Measurements from ENCODE around the gene PCDH1. TPM values are rescaled to one million over a fixed set of nuclear protein-coding genes. Genes with fewer than 3 reads are reported as not detected.

PCDH1 gene
- total and polyA plus RNA-seq, 2 donors (not counting 3 experiments of a cell fraction or from before 2014, with no cell fraction given) = 113 to 136 TPM

GRCh38 chr5:141902015-141902814, 24.0 kb upstream of the PCDH1 start:
- FAIRE-seq (no peak), DNase-seq (ENCODE audit: low read depth, low spot score) (no peak)
- Histone ChIP-seq H3K9me3 (replicated peaks; ENCODE audit: control insufficient read depth, insufficient read depth, low read length) (no peaks in the 10 kb centered on the region), H3K36me3 (ENCODE audit: control insufficient read depth in 2 of 2, extremely low read depth in 1 of 2, insufficient read depth in 2 of 2, low read length in 2 of 2) (no peaks in the 10 kb centered on the region), H3K4me3 (replicated peaks in 1 of 3; ENCODE audit: insufficient read depth in 1 of 3, low read depth in 1 of 3, low read length in 3 of 3) (no peak overlapping the region), H3K27me3 (ENCODE audit: control insufficient read depth in 2 of 2, insufficient read depth in 2 of 2, low read length in 2 of 2) (peaks cover 4 to 9% of the 10 kb centered on the region in 2 experiments), H3K4me1 (ENCODE audit: control insufficient read depth, extremely low read depth, insufficient read depth, low read length) (no peaks in the 10 kb centered on the region), H3K9me1 (replicated peaks; ENCODE audit: control insufficient read depth, extremely low read depth, insufficient read depth, low read length) (no peaks in the 10 kb centered on the region), H3K4me2 (ENCODE audit: insufficient read depth, low read length) (no peak overlapping the region), H3K9ac (replicated peaks; ENCODE audit: extremely low read depth, insufficient read depth, low read length) (no peak overlapping the region), H4K20me1 (replicated peaks; ENCODE audit: control insufficient read depth, extremely low read depth, insufficient read depth, low read length) (no peaks in the 10 kb centered on the region), H3K79me2 (ENCODE audit: control insufficient read depth, insufficient read depth, low read length) (no peaks in the 10 kb centered on the region), H3K27ac (ENCODE audit: insufficient read depth, low read depth, low read length) (no peak overlapping the region), H2AFZ (ENCODE audit: low read depth, low read length) (no peak overlapping the region)
- ChIA-PET CTCF (interaction anchor here (0.8 to 1.4 kb wide), 3 partner anchors 12 to 59 kb away, joined by 3 to 5 read pairs (median 5); no protein-coding TSS in a partner anchor), POLR2A (interaction anchor here (0.5 kb wide), 1 partner anchor 248 kb away, joined by 4 read pairs; no protein-coding TSS in a partner anchor)
- no TSS peak for BruUV-seq (replicated peaks)
- TF ChIP-seq MAX (IDR thresholded peaks at IDR 0.05; ENCODE audit: insufficient read depth, insufficient read length) = no peak
- no peak for TF ChIP-seq FOS (IDR thresholded peaks at IDR 0.05; ENCODE audit: borderline replicate concordance, insufficient read depth, low read length)
- TF ChIP-seq EZH2 (IDR thresholded peaks at IDR 0.05; ENCODE audit: borderline replicate concordance, low read depth, low read length, severe bottlenecking) = no peak
- no peak for TF ChIP-seq GATA2 (IDR thresholded peaks at IDR 0.05; ENCODE audit: insufficient read depth, insufficient read length, low read depth, low read length)
- no peak for TF ChIP-seq MYC (IDR thresholded peaks at IDR 0.05; ENCODE audit: low read depth, low read length)
- no peak for TF ChIP-seq CTCF (IDR thresholded peaks at IDR 0.05; ENCODE audit: extremely low read depth in 1 of 2, insufficient read depth in 1 of 2, low read depth in 1 of 2, low read length in 2 of 2)
- TF ChIP-seq JUN (IDR thresholded peaks at IDR 0.05; ENCODE audit: borderline replicate concordance, insufficient read depth, insufficient read length, low read depth) = no peak
- intact Hi-C loops (cut with micrococcal nuclease) = no loop called here
- dilution Hi-C loops (cut with MboI; ENCODE audit: extremely low pct_ligation_motif_present, low sequenced_read_pairs) = no loop called here
